Body of pancreas (tissue), 4 donors: ENCODE results near the gene PDHX.

Source experiments
- POLR2A ChIP-seq, 3 donors: fragments of 450-650 bp; IDR thresholded peaks; one replicate each; pipeline ENCODE4 v1.6.1; 2016; ENCODE audit warnings: antibody characterized with exemption in 3 of 3, mild to moderate bottlenecking in 2 of 3
- TF ChIP-seq, protein P1 (sequence below), 7 experiments: fragments of 450-650 bp in 4 of 7; fragments of 200-600 bp in 3 of 7; sonication (generic) in 3 of 7; IDR thresholded peaks; one replicate each; pipeline ENCODE4 v1.5.1; 2016 to 2019; ENCODE audit warnings: antibody characterized with exemption in 7 of 7

DNA sequence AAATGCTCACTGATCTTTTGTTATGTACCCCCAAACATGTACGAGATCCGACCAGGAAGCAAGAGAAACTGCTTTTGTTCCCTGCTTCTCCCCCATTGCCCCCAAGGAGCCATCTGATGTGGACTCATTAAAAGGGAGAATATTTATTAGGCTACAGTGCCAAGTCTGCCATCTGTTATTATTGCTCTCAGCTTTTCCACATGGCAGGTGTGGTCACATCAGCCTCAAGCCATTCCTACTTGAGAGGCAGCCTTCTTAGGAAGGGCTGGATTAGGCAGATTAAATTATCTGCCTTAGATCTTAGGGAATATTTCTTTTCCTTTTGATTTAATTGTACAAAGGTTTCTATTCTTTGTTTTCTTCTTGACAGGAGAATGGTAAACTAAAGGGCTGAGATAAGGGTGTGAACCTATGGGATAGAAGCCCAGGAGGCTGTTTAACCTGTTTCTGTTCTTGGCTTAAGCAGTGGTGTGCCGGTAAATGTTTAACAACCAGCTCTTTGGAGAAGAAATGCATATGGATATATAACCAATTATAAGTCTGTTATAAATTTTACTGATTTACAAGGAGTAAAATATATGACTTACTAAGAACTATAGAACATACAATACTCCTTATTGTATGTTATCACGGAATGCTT lies 88.8 kb downstream of the PDHX start:
- TF ChIP-seq, protein P1, sequence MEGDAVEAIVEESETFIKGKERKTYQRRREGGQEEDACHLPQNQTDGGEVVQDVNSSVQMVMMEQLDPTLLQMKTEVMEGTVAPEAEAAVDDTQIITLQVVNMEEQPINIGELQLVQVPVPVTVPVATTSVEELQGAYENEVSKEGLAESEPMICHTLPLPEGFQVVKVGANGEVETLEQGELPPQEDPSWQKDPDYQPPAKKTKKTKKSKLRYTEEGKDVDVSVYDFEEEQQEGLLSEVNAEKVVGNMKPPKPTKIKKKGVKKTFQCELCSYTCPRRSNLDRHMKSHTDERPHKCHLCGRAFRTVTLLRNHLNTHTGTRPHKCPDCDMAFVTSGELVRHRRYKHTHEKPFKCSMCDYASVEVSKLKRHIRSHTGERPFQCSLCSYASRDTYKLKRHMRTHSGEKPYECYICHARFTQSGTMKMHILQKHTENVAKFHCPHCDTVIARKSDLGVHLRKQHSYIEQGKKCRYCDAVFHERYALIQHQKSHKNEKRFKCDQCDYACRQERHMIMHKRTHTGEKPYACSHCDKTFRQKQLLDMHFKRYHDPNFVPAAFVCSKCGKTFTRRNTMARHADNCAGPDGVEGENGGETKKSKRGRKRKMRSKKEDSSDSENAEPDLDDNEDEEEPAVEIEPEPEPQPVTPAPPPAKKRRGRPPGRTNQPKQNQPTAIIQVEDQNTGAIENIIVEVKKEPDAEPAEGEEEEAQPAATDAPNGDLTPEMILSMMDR (IDR thresholded peaks at IDR 0.05), result no peak
- TF ChIP-seq POLR2A (IDR thresholded peaks at IDR 0.05), result no peak
